GM12878 (cell line): ENCODE data around the gene BBS1.

Source experiments
- CBFB ChIP-seq: IDR thresholded peaks from 2 replicates; pipeline ENCODE4 v1.6.1; 2016; ENCODE audit warnings: antibody characterized with exemption, low read depth
- CEBPB ChIP-seq, 2 experiments: fragments of 150-350 bp in 1 of 2; IDR thresholded peaks; 2 replicates each; pipeline ENCODE4 v1.6.1; 2012 to 2014; ENCODE audit warnings: low read depth in 2 of 2, low read length in 2 of 2, borderline replicate concordance in 1 of 2, inconsistent platforms in 1 of 2
- CTCF ChIP-seq, 3 experiments: IDR thresholded peaks in 2 of 3; conservative IDR thresholded peaks in 1 of 3; 2 replicates each; pipeline ENCODE4 v1.5.1; 2011; ENCODE audit warnings: low read depth in 3 of 3, low read length in 3 of 3, mild to moderate bottlenecking in 3 of 3, control low read depth in 2 of 3, moderate library complexity in 2 of 3, inconsistent platforms in 1 of 3, mixed read lengths in 1 of 3; ENCODE audit not compliant: control insufficient read depth in 2 of 3, insufficient read depth in 1 of 3; ENCODE audit errors: extremely low read depth in 1 of 3
- EP300 ChIP-seq, 2 experiments: fragments of 150-350 bp in 1 of 2; IDR thresholded peaks; 2 replicates each; pipeline ENCODE4 v1.6.1; 2011 to 2012; ENCODE audit warnings: low read depth in 2 of 2, low read length in 2 of 2, borderline replicate concordance in 1 of 2, improper control_type of control experiment in 1 of 2, inconsistent platforms in 1 of 2; ENCODE audit not compliant: control insufficient read depth in 1 of 2
- ETV6 ChIP-seq, 2 experiments: fragments of 450-650 bp in 1 of 2; IDR thresholded peaks in 1 of 2; conservative IDR thresholded peaks in 1 of 2; 2 replicates each; pipeline ENCODE4 v1.6.1; 2014; ENCODE audit warnings: antibody characterized with exemption in 1 of 2, borderline replicate concordance in 1 of 2, low read depth in 1 of 2, mild to moderate bottlenecking in 1 of 2, moderate library complexity in 1 of 2
- EZH2 ChIP-seq: IDR thresholded peaks from 2 replicates; pipeline ENCODE4 v1.6.1; 2012; ENCODE audit warnings: low read depth, mild to moderate bottlenecking, control low read depth, inconsistent platforms, low read length, borderline replicate concordance; ENCODE audit not compliant: control insufficient read depth
- HDAC2 ChIP-seq: fragments of 200-600 bp; sonication (generic); IDR thresholded peaks from 2 replicates; pipeline ENCODE4 v1.6.1; 2017
- POLR2AphosphoS5 ChIP-seq: IDR thresholded peaks from 2 replicates; pipeline ENCODE4 v1.6.1; 2011; ENCODE audit warnings: mild to moderate bottlenecking, low read length, inconsistent platforms
- RAD21 ChIP-seq: IDR thresholded peaks from 2 replicates; pipeline ENCODE4 v1.6.1; 2011; ENCODE audit warnings: mild to moderate bottlenecking, low read depth, low read length, moderate library complexity; ENCODE audit not compliant: insufficient read depth
- RCOR1 ChIP-seq: conservative IDR thresholded peaks from 2 replicates; pipeline ENCODE4 v1.6.1; 2012; ENCODE audit warnings: low read depth, low read length, improper control_type of control experiment
- SMARCA5 ChIP-seq: fragments of 450-650 bp; IDR thresholded peaks from 2 replicates; pipeline ENCODE4 v1.6.1; 2017; ENCODE audit warnings: mild to moderate bottlenecking
- TAF1 ChIP-seq: IDR thresholded peaks from 2 replicates; pipeline ENCODE4 v1.6.1; 2011; ENCODE audit warnings: mild to moderate bottlenecking, low read depth, low read length, borderline replicate concordance
- TARDBP ChIP-seq: IDR thresholded peaks from 2 replicates; pipeline ENCODE4 v1.6.1; 2016; ENCODE audit warnings: borderline replicate concordance

- TF ChIP-seq EP300 (IDR thresholded peaks at IDR 0.05; ENCODE audit: borderline replicate concordance in 1 of 2, control insufficient read depth in 1 of 2, low read depth in 2 of 2, low read length in 2 of 2) (no peak), EZH2 (no peak), HDAC2 (no peak), CEBPB (IDR thresholded peaks at IDR 0.05; ENCODE audit: borderline replicate concordance in 1 of 2, low read depth in 2 of 2, low read length in 2 of 2) (no peak), CBFB (no peak), POLR2AphosphoS5 (no peak), TARDBP (no peak), CTCF (IDR thresholded peaks at IDR 0.05 in 2 of 3, conservative IDR thresholded peaks at IDR 0.05 in 1 of 3; ENCODE audit: control insufficient read depth in 2 of 3, extremely low read depth in 1 of 3, insufficient read depth in 1 of 3, low read depth in 3 of 3, low read length in 3 of 3) (no peak), ETV6 (conservative IDR thresholded peaks at IDR 0.05 in 1 of 2, IDR thresholded peaks at IDR 0.05 in 1 of 2; ENCODE audit: borderline replicate concordance in 1 of 2, low read depth in 1 of 2) (no peak), RCOR1 (no peak), RAD21 (no peak), TAF1 (no peak), SMARCA5 (no peak)
Measured at GRCh38 chr11:66564984-66565383, 54.5 kb downstream of the BBS1 start.
